ENCODE results near the gene PTGER2. TPM values are rescaled to one million over a fixed set of nuclear protein-coding genes. Genes with fewer than 3 reads are reported as not detected.

The PTGER2 gene
- total RNA-seq, 4 donors from 2014 or later = 0.25 to 0.78 TPM; not detected in 2

DNA sequence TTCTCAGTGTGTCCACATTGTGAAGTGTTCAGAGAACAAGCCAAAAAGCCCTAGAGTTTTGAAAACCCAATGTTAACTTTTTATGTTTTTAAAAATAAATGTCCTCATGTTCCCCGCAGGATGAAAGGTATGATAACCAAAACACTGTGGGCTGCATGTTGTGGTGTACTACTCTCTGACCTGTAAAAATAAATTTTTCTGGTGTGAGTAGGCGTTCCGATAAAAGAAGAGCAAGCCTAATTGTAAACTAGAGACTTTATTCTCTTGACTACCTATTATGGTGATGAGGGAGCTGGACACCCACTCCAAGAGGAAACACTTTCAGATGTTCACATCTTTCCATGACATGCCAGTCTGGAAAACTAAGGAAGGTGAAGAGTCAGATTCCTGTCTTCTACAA, 18.2 kb downstream of the PTGER2 start:
- Histone ChIP-seq H3K27me3 (no peaks in the 10 kb centered on the region), H3K4me1 (no peaks in the 10 kb centered on the region), H3K36me3 (no peaks in the 10 kb centered on the region), H3K9me3 (no peaks in the 10 kb centered on the region), H3K4me3 (no peak overlapping the region), H3K27ac (no peak overlapping the region)
- TF ChIP-seq, protein P1, sequence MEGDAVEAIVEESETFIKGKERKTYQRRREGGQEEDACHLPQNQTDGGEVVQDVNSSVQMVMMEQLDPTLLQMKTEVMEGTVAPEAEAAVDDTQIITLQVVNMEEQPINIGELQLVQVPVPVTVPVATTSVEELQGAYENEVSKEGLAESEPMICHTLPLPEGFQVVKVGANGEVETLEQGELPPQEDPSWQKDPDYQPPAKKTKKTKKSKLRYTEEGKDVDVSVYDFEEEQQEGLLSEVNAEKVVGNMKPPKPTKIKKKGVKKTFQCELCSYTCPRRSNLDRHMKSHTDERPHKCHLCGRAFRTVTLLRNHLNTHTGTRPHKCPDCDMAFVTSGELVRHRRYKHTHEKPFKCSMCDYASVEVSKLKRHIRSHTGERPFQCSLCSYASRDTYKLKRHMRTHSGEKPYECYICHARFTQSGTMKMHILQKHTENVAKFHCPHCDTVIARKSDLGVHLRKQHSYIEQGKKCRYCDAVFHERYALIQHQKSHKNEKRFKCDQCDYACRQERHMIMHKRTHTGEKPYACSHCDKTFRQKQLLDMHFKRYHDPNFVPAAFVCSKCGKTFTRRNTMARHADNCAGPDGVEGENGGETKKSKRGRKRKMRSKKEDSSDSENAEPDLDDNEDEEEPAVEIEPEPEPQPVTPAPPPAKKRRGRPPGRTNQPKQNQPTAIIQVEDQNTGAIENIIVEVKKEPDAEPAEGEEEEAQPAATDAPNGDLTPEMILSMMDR (IDR thresholded peaks at IDR 0.05 in 4 of 5, conservative IDR thresholded peaks at IDR 0.05 in 1 of 5) = no peak
- TF ChIP-seq POLR2A (IDR thresholded peaks at IDR 0.05) = no peak
- DNase-seq (no peak), ATAC-seq (no peak)
- in situ Hi-C loops (cut with MboI; ENCODE audit: low sequenced_read_pairs in 4 of 4) (no loop called here), intact Hi-C loops (cut with DNase I; ENCODE audit: low total_unique reads) (no loop called here)

DNA sequence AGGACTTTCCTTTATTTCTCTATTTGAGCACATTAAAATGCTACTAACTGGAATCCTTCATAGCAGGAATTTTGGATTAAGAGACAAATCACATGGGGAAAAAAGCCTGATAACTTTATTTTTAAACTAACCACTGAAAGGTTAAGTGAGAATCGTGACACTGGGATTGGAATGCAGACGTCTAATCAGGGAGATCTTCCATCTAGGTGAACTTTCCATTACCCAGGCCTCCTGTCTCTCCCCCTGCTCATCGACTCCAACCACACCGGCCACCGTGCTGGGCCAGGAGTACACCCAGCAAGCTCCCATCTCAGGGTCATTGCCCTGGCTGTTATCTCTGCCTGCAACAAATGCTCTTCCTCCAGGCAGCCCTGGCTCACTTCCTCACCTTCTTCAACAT, 19.0 kb downstream of the PTGER2 start:
- Histone ChIP-seq H3K4me3 (no peak overlapping the region), H3K36me3 (no peaks in the 10 kb centered on the region), H3K27ac (no peak overlapping the region), H3K27me3 (no peaks in the 10 kb centered on the region), H3K4me1 (no peaks in the 10 kb centered on the region), H3K9me3 (no peaks in the 10 kb centered on the region)
- TF ChIP-seq, protein P1 (IDR thresholded peaks at IDR 0.05 in 4 of 5, conservative IDR thresholded peaks at IDR 0.05 in 1 of 5) = no peak
- TF ChIP-seq POLR2A (IDR thresholded peaks at IDR 0.05) = no peak
- no peak for DNase-seq
- in situ Hi-C loops (cut with MboI; ENCODE audit: low sequenced_read_pairs in 4 of 4) (no loop called here), intact Hi-C loops (cut with DNase I; ENCODE audit: low total_unique reads) (no loop called here)
- no peak for ATAC-seq

DNA sequence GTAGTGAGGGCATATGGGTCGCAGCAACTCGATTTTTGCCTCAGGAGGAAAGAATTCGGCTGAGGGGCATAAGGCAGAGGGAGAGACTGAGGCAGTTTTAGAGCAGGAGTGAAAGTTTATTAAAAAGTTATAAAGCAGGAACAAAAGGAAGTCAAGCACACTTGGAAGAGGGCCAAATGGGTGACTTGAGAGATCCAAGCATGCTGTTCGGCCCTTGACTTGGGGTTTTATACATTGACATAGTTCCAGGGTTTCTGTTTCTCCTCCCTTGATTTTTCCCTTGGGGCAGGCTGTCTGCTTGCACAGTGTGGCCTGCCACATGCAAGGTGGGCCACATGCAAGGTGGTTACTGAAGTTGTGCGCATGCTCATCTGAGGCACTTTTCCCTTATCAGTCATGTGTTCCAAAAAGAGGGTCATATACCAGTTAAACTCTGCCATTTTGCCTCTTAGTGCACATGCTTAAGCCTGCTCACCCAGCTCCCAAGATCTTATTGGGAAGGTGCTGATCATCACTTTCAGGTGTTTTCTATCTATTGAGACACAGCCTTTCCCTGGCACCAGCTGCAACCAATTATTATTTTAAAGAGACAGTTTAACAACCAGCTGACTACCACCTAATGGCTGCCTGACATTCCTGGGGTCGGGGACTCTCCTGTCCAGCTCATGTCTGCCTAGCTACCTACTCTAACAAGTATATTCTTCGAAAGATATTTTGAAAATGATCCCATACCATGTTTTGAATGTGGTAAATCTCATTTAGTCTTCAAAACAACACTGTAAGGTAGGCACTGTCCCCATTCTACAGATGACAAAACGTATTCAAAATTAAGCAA, 19.9 kb downstream of the PTGER2 start:
- H3K27ac ChIP-seq = no peak overlapping the region
- no peaks in the 10 kb centered on the region for H3K4me1 ChIP-seq
- in situ Hi-C loops (cut with MboI; ENCODE audit: low sequenced_read_pairs in 4 of 4) = no loop called here

DNA sequence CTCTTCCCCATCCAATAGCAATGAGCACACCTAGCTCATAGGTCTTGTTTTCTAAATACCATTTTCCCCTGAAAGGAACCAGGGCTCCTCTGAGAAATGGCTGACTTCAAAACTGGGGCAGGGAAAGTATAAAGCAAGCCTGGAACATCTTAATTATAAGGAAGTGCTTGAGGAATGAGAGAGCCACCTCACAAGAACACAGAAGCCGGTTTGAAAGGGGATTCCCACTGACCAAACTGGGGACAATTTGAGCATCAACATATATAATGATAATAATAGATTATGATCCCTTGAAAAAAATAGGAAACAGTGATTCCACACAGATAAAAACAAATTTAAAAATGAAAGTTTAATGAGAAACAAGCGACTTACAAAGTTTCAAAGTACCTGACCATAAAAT, 22.1 kb downstream of the PTGER2 start:
- intact Hi-C loops (cut with DNase I; ENCODE audit: low total_unique reads) = no loop called here
- in situ Hi-C loops (cut with MboI; ENCODE audit: low sequenced_read_pairs in 4 of 4) = no loop called here
- H3K27ac ChIP-seq = no peak overlapping the region

More for the DNA sequence above, 19.9 kb downstream of the PTGER2 start:
- H3K36me3 ChIP-seq = no peaks in the 10 kb centered on the region
- intact Hi-C loops (cut with DNase I; ENCODE audit: low total_unique reads) = no loop called here
- H3K27me3 ChIP-seq = no peaks in the 10 kb centered on the region
- TF ChIP-seq POLR2A (IDR thresholded peaks at IDR 0.05) = no peak
- TF ChIP-seq, protein P1 (IDR thresholded peaks at IDR 0.05 in 4 of 5, conservative IDR thresholded peaks at IDR 0.05 in 1 of 5) = no peak
- no peak for ATAC-seq
- no peak overlapping the region for H3K4me3 ChIP-seq
- no peaks in the 10 kb centered on the region for H3K9me3 ChIP-seq
- DNase-seq = no peak

More for the DNA sequence above, 22.1 kb downstream of the PTGER2 start:
- H3K4me3 ChIP-seq = no peak overlapping the region
- no peaks in the 10 kb centered on the region for H3K9me3 ChIP-seq
- ATAC-seq (no peak), DNase-seq (no peak)
- no peaks in the 10 kb centered on the region for H3K27me3 ChIP-seq
- H3K4me1 ChIP-seq = no peaks in the 10 kb centered on the region
- TF ChIP-seq, protein P1 (IDR thresholded peaks at IDR 0.05 in 4 of 5, conservative IDR thresholded peaks at IDR 0.05 in 1 of 5) = no peak
- TF ChIP-seq POLR2A (IDR thresholded peaks at IDR 0.05) = no peak
- H3K36me3 ChIP-seq = no peaks in the 10 kb centered on the region
